HG03196 (cell line): Measurements from ENCODE around the gene MBNL2.

Source experiments
- ATAC-seq: cut with Tn5 transposase; IDR thresholded peaks from one replicate; pipeline ENCODE4 v1.9.1; 2021; ENCODE audit not compliant: unreplicated experiment

The MBNL2 gene

GRCh38 chr13:97211300-97211699 is 10.8 kb upstream of the MBNL2 start:
- no peak for ATAC-seq

- no peak for ATAC-seq
Measured at GRCh38 chr13:97212004-97212403, 10.1 kb upstream of the MBNL2 start.

GRCh38 chr13:97212601-97213040 is 9.5 kb upstream of the MBNL2 start:
- no peak for ATAC-seq

- ATAC-seq = peak; percentile 11
Measured at GRCh38 chr13:97214921-97215320, 7.2 kb upstream of the MBNL2 start.

GRCh38 chr13:97215325-97215724 is 6.8 kb upstream of the MBNL2 start:
- ATAC-seq = peak; percentile 43

GRCh38 chr13:97219226-97219625 is 2.9 kb upstream of the MBNL2 start:
- no peak for ATAC-seq

- no peak for ATAC-seq
Measured at GRCh38 chr13:97220151-97220900, 1.8 kb upstream of the MBNL2 start.

GRCh38 chr13:97221046-97221445 is 1.1 kb upstream of the MBNL2 start:
- no peak for ATAC-seq

- no peak for ATAC-seq
Measured at GRCh38 chr13:97221466-97221865, 667 bp upstream of the MBNL2 start.

- ATAC-seq = no peak
Measured at GRCh38 chr13:97223037-97223710, 1.0 kb downstream of the MBNL2 start.

- ATAC-seq = no peak
Measured at GRCh38 chr13:97223711-97224541, 1.8 kb downstream of the MBNL2 start.

- ATAC-seq = no peak
Measured at GRCh38 chr13:97224544-97225300, 2.6 kb downstream of the MBNL2 start.

- no peak for ATAC-seq
Measured at GRCh38 chr13:97225533-97225932, 3.4 kb downstream of the MBNL2 start.

- no peak for ATAC-seq
Measured at GRCh38 chr13:97226013-97226412, 3.9 kb downstream of the MBNL2 start.

- ATAC-seq = peak; percentile 46
Measured at GRCh38 chr13:97226788-97227627, 4.9 kb downstream of the MBNL2 start.

- ATAC-seq = no peak
Measured at GRCh38 chr13:97228850-97229521, 6.9 kb downstream of the MBNL2 start.

- ATAC-seq = no peak
Measured at GRCh38 chr13:97229699-97230098, 7.6 kb downstream of the MBNL2 start.

GRCh38 chr13:97231118-97231828 is 9.1 kb downstream of the MBNL2 start:
- no peak for ATAC-seq

- no peak for ATAC-seq
Measured at GRCh38 chr13:97231829-97232196, 9.7 kb downstream of the MBNL2 start.
